Measurements from ENCODE around the gene HK2.

Gene HK2

GRCh38 chr2:74881626-74882298 lies 47.8 kb downstream of the HK2 start:
- no peaks in the 10 kb centered on the region for H4K20me1 ChIP-seq (ENCODE audit: insufficient read depth, low read length, poor library complexity, severe bottlenecking)
- H3K36me3 ChIP-seq (ENCODE audit: insufficient read depth, low read length), result peaks cover 100% of the 10 kb centered on the region
- no peaks in the 10 kb centered on the region for H3F3A ChIP-seq (ENCODE audit: low read depth)
- no peak overlapping the region for H2AFZ ChIP-seq (ENCODE audit: low read length)
- H3K9me2 ChIP-seq (replicated peaks; ENCODE audit: low read depth, low read length), result no peaks in the 10 kb centered on the region
- no peak overlapping the region for H3K4me2 ChIP-seq (ENCODE audit: low read depth, low read length, poor library complexity, severe bottlenecking)
- no peaks in the 10 kb centered on the region for H3K27me3 ChIP-seq (ENCODE audit: insufficient read depth, low read length, poor library complexity, severe bottlenecking)
- H3K4me1 ChIP-seq (ENCODE audit: insufficient read depth, low read length, poor library complexity, severe bottlenecking), result peaks cover 7% of the 10 kb centered on the region
- no peaks in the 10 kb centered on the region for H3K79me2 ChIP-seq (ENCODE audit: insufficient read depth, low read length)
- no peaks in the 10 kb centered on the region for H3K9me3 ChIP-seq (ENCODE audit: insufficient read depth, low read depth, low read length)
- no peak for TF ChIP-seq EZH2phosphoT487 (IDR thresholded peaks at IDR 0.05; ENCODE audit: borderline replicate concordance)
- no peak for TF ChIP-seq CTCF (conservative IDR thresholded peaks at IDR 0.05; ENCODE audit: low read length)
- H3K4me3 ChIP-seq (ENCODE audit: low read length, poor library complexity, severe bottlenecking), result no peak overlapping the region
- H3K9ac ChIP-seq (ENCODE audit: low read depth, low read length, poor library complexity, severe bottlenecking), result no peak overlapping the region

- Histone ChIP-seq H3K9me2 (replicated peaks; ENCODE audit: low read depth, low read length) (no peaks in the 10 kb centered on the region), H3K27me3 (ENCODE audit: insufficient read depth, low read length, poor library complexity, severe bottlenecking) (no peaks in the 10 kb centered on the region), H3K4me3 (ENCODE audit: low read length, poor library complexity, severe bottlenecking) (no peak overlapping the region), H4K20me1 (ENCODE audit: insufficient read depth, low read length, poor library complexity, severe bottlenecking) (no peaks in the 10 kb centered on the region), H3F3A (ENCODE audit: low read depth) (no peaks in the 10 kb centered on the region), H2AFZ (ENCODE audit: low read length) (no peak overlapping the region), H3K9ac (ENCODE audit: low read depth, low read length, poor library complexity, severe bottlenecking) (no peak overlapping the region), H3K36me3 (ENCODE audit: insufficient read depth, low read length) (peaks cover 100% of the 10 kb centered on the region), H3K79me2 (ENCODE audit: insufficient read depth, low read length) (no peaks in the 10 kb centered on the region), H3K9me3 (ENCODE audit: insufficient read depth, low read depth, low read length) (no peaks in the 10 kb centered on the region), H3K4me2 (ENCODE audit: low read depth, low read length, poor library complexity, severe bottlenecking) (no peak overlapping the region), H3K4me1 (ENCODE audit: insufficient read depth, low read length, poor library complexity, severe bottlenecking) (peaks cover 7% of the 10 kb centered on the region)
- TF ChIP-seq CTCF (conservative IDR thresholded peaks at IDR 0.05; ENCODE audit: low read length) (no peak), EZH2phosphoT487 (IDR thresholded peaks at IDR 0.05; ENCODE audit: borderline replicate concordance) (no peak)
Measured at GRCh38 chr2:74882299-74882687, 48.4 kb downstream of the HK2 start.

- Histone ChIP-seq H3K36me3 (ENCODE audit: insufficient read depth, low read length) (peaks cover 100% of the 10 kb centered on the region), H3K9ac (ENCODE audit: low read depth, low read length, poor library complexity, severe bottlenecking) (no peak overlapping the region), H3K27me3 (ENCODE audit: insufficient read depth, low read length, poor library complexity, severe bottlenecking) (no peaks in the 10 kb centered on the region), H3K4me3 (ENCODE audit: low read length, poor library complexity, severe bottlenecking) (no peak overlapping the region), H3F3A (ENCODE audit: low read depth) (no peaks in the 10 kb centered on the region), H4K20me1 (ENCODE audit: insufficient read depth, low read length, poor library complexity, severe bottlenecking) (no peaks in the 10 kb centered on the region), H3K9me2 (replicated peaks; ENCODE audit: low read depth, low read length) (no peaks in the 10 kb centered on the region), H3K4me1 (ENCODE audit: insufficient read depth, low read length, poor library complexity, severe bottlenecking) (peaks cover 7% of the 10 kb centered on the region), H3K79me2 (ENCODE audit: insufficient read depth, low read length) (no peaks in the 10 kb centered on the region), H3K9me3 (ENCODE audit: insufficient read depth, low read depth, low read length) (no peaks in the 10 kb centered on the region), H2AFZ (ENCODE audit: low read length) (no peak overlapping the region), H3K4me2 (ENCODE audit: low read depth, low read length, poor library complexity, severe bottlenecking) (no peak overlapping the region)
- TF ChIP-seq EZH2phosphoT487 (IDR thresholded peaks at IDR 0.05; ENCODE audit: borderline replicate concordance), result no peak
- no peak for TF ChIP-seq CTCF (conservative IDR thresholded peaks at IDR 0.05; ENCODE audit: low read length)
Measured at GRCh38 chr2:74883011-74883410, 49.1 kb downstream of the HK2 start.

All from Loucy (cell line).